Sigmoid colon (tissue), 7 donors: ENCODE data around the gene CENPM. TPM values are rescaled to one million over a fixed set of nuclear protein-coding genes. Genes with fewer than 3 reads are reported as not detected.

ENCODE experiments used
- DNase-seq: peaks from one replicate; pipeline ENCODE4 v3.0.0-alpha.2; 2019
- H3K27ac ChIP-seq, 4 donors: fragments of 200-600 bp; sonication (generic); one replicate each; pipeline ENCODE4 v1.5.1; 2016 to 2019; ENCODE audit warnings: mild to moderate bottlenecking in 1 of 4
- H3K27me3 ChIP-seq, 3 donors: fragments of 200-600 bp; sonication (generic); one replicate each; pipeline ENCODE4 v1.5.1; 2019; ENCODE audit warnings: mild to moderate bottlenecking in 1 of 3
- H3K36me3 ChIP-seq, 4 donors: fragments of 200-600 bp; sonication (generic); one replicate each; pipeline ENCODE4 v1.5.1; 2016 to 2019
- H3K4me1 ChIP-seq, 4 donors: fragments of 200-600 bp; sonication (generic); one replicate each; pipeline ENCODE4 v1.5.1; 2017 to 2019
- H3K4me3 ChIP-seq, 4 donors: fragments of 200-600 bp; sonication (generic); one replicate each; pipeline ENCODE4 v1.5.1; 2017 to 2019; ENCODE audit warnings: mild to moderate bottlenecking in 2 of 4, moderate library complexity in 1 of 4
- H3K9me3 ChIP-seq, 4 donors: fragments of 200-600 bp in 3 of 4; sonication (generic) in 3 of 4; one replicate each; pipeline versions ENCODE4 v1.5.1 to v1.6.1; 2013 to 2019
- EP300 ChIP-seq, 4 donors: sonication (generic); formaldehyde crosslinking; IDR thresholded peaks; one replicate each; pipeline ENCODE4 v1.6.1; 2017; ENCODE audit warnings: antibody characterized with exemption in 4 of 4
- POLR2A ChIP-seq, 2 donors: fragments of 450-650 bp; IDR thresholded peaks; one replicate each; pipeline ENCODE4 v1.6.1; 2016; ENCODE audit warnings: antibody characterized with exemption in 2 of 2, mild to moderate bottlenecking in 2 of 2, moderate library complexity in 2 of 2
- POLR2AphosphoS5 ChIP-seq, 4 donors: sonication (generic); formaldehyde crosslinking; IDR thresholded peaks; one replicate each; pipeline ENCODE4 v1.6.1; 2017; ENCODE audit warnings: antibody characterized with exemption in 4 of 4
- WGBS, 2 donors: extraction: QIAGEN DNeasy Blood & Tissue Kit; methylation state at CpG; one replicate each; pipeline ENCODE4 v1.1.7; 2013; 5-methylcytosine and 5-hydroxymethylcytosine counted together
- intact Hi-C: fragments of 100-400 bp; cut with DNase I; formaldehyde crosslinking; loops from one replicate; pipeline ENCODE4 v1.15.1; 2023
- polyA plus RNA-seq, 3 donors: library from polyadenylated mRNA; stranded (reverse); fragments of 200-250 nt; gene quantifications; one replicate each; pipeline ENCODE4 v1.2.3, GENCODE V29; 2013
- small RNA-seq, 3 donors: library from RNA; depleted of rRNA; stranded (forward); fragments of <200 nt; gene quantifications; one replicate each; pipeline ENCODE3, GENCODE V24; 2016
- total RNA-seq, 4 donors: library from RNA; depleted of rRNA; stranded (reverse); fragments of >200 nt; gene quantifications; one replicate each; pipeline ENCODE4 v1.1.0, GENCODE V29; 2016
- TF ChIP-seq, protein P1 (sequence below), 4 experiments: fragments of 450-650 bp in 3 of 4; fragments of 200-600 bp in 1 of 4; IDR thresholded peaks; one replicate each; pipeline ENCODE4 v1.5.1; 2016 to 2019; ENCODE audit warnings: antibody characterized with exemption in 4 of 4, mild to moderate bottlenecking in 3 of 4, moderate library complexity in 2 of 4
- donor health status: healthy with polysubstance abuse.
- donor health status: Bipolar disorder and iron deficiency.
- donor health status: healthy.

Gene CENPM
- total and polyA plus RNA-seq, 7 donors: 1.1 to 48.5 (median 14.7) TPM; not detected in 1

DNA sequence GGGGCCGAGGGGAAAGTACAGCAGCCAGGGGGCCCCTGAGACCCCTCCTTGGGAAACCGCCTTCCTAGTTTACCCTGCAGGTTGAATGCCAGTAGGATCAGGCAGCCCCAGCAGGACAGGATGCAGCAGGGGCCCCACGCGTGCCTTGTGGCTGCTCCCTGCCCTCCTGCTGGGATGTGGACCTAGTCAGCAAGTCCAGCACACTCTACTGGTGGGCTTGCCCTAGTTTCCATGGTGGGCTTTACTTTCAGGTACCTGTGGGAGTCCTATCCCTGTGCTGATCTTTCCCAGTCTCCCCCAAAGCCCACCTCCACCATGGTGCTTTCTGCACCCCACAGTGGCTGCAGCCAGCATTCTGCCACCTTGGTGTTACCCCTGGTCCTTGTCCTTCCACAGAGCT is 54.2 kb downstream of the CENPM start:
- TF ChIP-seq, protein P1, sequence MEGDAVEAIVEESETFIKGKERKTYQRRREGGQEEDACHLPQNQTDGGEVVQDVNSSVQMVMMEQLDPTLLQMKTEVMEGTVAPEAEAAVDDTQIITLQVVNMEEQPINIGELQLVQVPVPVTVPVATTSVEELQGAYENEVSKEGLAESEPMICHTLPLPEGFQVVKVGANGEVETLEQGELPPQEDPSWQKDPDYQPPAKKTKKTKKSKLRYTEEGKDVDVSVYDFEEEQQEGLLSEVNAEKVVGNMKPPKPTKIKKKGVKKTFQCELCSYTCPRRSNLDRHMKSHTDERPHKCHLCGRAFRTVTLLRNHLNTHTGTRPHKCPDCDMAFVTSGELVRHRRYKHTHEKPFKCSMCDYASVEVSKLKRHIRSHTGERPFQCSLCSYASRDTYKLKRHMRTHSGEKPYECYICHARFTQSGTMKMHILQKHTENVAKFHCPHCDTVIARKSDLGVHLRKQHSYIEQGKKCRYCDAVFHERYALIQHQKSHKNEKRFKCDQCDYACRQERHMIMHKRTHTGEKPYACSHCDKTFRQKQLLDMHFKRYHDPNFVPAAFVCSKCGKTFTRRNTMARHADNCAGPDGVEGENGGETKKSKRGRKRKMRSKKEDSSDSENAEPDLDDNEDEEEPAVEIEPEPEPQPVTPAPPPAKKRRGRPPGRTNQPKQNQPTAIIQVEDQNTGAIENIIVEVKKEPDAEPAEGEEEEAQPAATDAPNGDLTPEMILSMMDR (IDR thresholded peaks at IDR 0.05): no peak
- TF ChIP-seq EP300 (IDR thresholded peaks at IDR 0.05) (no peak), POLR2A (IDR thresholded peaks at IDR 0.05) (no peak), POLR2AphosphoS5 (IDR thresholded peaks at IDR 0.05) (no peak)
- Histone ChIP-seq H3K4me3 (no peak overlapping the region), H3K4me1 (no peaks in the 10 kb centered on the region), H3K36me3 (peaks cover 14 to 93% (median 32%) of the 10 kb centered on the region in 4 donors), H3K27ac (no peak overlapping the region), H3K27me3 (no peaks in the 10 kb centered on the region), H3K9me3 (no peaks in the 10 kb centered on the region)
- 94 to 95% methylated on average over 4 of the region's 4 CpGs for WGBS, 2 donors
- DNase-seq: no peak
- intact Hi-C loops: no loop called here

DNA sequence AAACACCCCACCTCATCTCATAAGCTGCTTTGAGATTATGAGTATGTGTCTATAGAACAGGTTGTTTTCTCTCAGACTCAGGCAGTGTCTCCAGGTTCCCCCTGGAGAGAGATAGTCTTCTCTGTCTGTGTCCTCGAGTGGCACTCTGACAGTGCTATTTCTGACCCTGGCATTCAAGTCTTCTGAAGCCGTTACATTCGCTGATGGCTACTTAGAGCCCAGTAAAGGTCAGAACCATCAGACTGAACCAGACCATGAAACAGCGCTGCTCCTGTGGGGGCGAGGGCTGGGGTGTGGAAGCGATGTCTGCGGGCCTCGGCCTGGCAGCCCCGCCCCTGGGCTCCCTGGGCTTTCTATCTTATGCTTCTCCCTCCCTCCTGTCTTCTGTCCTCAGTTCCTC is 55.5 kb downstream of the CENPM start:
- Histone ChIP-seq H3K9me3 (no peaks in the 10 kb centered on the region), H3K27me3 (no peaks in the 10 kb centered on the region), H3K4me1 (no peaks in the 10 kb centered on the region), H3K36me3 (peaks cover 14 to 93% (median 33%) of the 10 kb centered on the region in 4 donors), H3K4me3 (no peak overlapping the region), H3K27ac (no peak overlapping the region)
- intact Hi-C loops: no loop called here
- TF ChIP-seq POLR2A (IDR thresholded peaks at IDR 0.05) (no peak), EP300 (IDR thresholded peaks at IDR 0.05) (no peak), POLR2AphosphoS5 (IDR thresholded peaks at IDR 0.05) (no peak)
- TF ChIP-seq, protein P1 (IDR thresholded peaks at IDR 0.05): no peak
- WGBS, 2 donors: 94 to 97% methylated on average over 9 of the region's 9 CpGs
- DNase-seq: no peak

Small RNA genes within 50 kb of the gene (small RNA-seq; reads per million reads assigned to genes)
- 0 to 0.86 (median 0.12) reads per million in 3 donors for gene MIR33A

Other genes starting within 250 kb of the CENPM start
- 1 to 10 TPM in 1 of 4 donors, under 1 TPM in 1, not detected in 2; 0.54 to 1.2 TPM for gene MEI1, start 247.6 kb downstream of the CENPM start, total RNA-seq
- 1 to 10 TPM in 2 of 3 donors, under 1 TPM in 1; 0.60 to 6.4 (median 1.4) TPM for gene MEI1, start 247.6 kb downstream of the CENPM start, polyA plus RNA-seq
- gene CCDC134, start 146.5 kb downstream of the CENPM start, total RNA-seq: 1 to 10 TPM; 4.5 to 8.6 (median 7.9) TPM
- 1 to 10 TPM in 2 of 3 donors, under 1 TPM in 1; 0.60 to 6.1 (median 3.0) TPM for gene CCDC134, start 146.5 kb downstream of the CENPM start, polyA plus RNA-seq
- gene SREBF2, start 114.0 kb downstream of the CENPM start, total RNA-seq: 10 to 100 TPM; 25.2 to 51.0 (median 33.4) TPM
- 100 to 1,000 TPM in 1 of 3 donors, 10 to 100 TPM in 2; 13.8 to 132 (median 15.3) TPM for gene SREBF2, start 114.0 kb downstream of the CENPM start, polyA plus RNA-seq
- not detected for gene SHISA8, start 32.1 kb downstream of the CENPM start, total RNA-seq
- gene SHISA8, start 32.1 kb downstream of the CENPM start, polyA plus RNA-seq: under 1 TPM in 1 of 3 donors, not detected in 2; 0.12 TPM
- gene TNFRSF13C, start 20.3 kb downstream of the CENPM start, total RNA-seq: not detected
- gene TNFRSF13C, start 20.3 kb downstream of the CENPM start, polyA plus RNA-seq: 10 to 100 TPM in 1 of 3 donors, 1 to 10 TPM in 1, under 1 TPM in 1; 0.23 to 23.9 (median 1.2) TPM
- gene SEPTIN3, start 22.3 kb upstream of the CENPM start, total RNA-seq: 1 to 10 TPM; 1.1 to 1.6 (median 1.3) TPM
- under 1 TPM; 0.46 to 0.71 (median 0.60) TPM for gene SEPTIN3, start 22.3 kb upstream of the CENPM start, polyA plus RNA-seq
- 1 to 10 TPM in 1 of 4 donors, under 1 TPM in 3; 0.71 to 2.8 (median 0.89) TPM for gene WBP2NL, start 51.6 kb upstream of the CENPM start, total RNA-seq
- 1 to 10 TPM in 1 of 3 donors, under 1 TPM in 1, not detected in 1; 0.89 to 1.2 TPM for gene WBP2NL, start 51.6 kb upstream of the CENPM start, polyA plus RNA-seq
- gene NAGA, start 123.7 kb upstream of the CENPM start, total RNA-seq: 10 to 100 TPM; 18.6 to 28.6 (median 21.7) TPM
- gene NAGA, start 123.7 kb upstream of the CENPM start, polyA plus RNA-seq: 10 to 100 TPM in 2 of 3 donors, 1 to 10 TPM in 1; 6.6 to 27.7 (median 20.1) TPM
- 10 to 100 TPM; 13.8 to 18.0 (median 15.6) TPM for gene PHETA2, start 127.1 kb upstream of the CENPM start, total RNA-seq
- gene PHETA2, start 127.1 kb upstream of the CENPM start, polyA plus RNA-seq: 10 to 100 TPM; 13.2 to 17.4 (median 13.4) TPM
- 10 to 100 TPM; 12.1 to 23.9 (median 21.9) TPM for gene SMDT1, start 132.5 kb upstream of the CENPM start, total RNA-seq
- 100 to 1,000 TPM in 2 of 3 donors, 10 to 100 TPM in 1; 87.4 to 187 (median 181) TPM for gene SMDT1, start 132.5 kb upstream of the CENPM start, polyA plus RNA-seq
- 100 to 1,000 TPM in 1 of 4 donors, 10 to 100 TPM in 3; 61.8 to 104 (median 82.6) TPM for gene NDUFA6, start 143.6 kb upstream of the CENPM start, total RNA-seq
- 100 to 1,000 TPM; 112 to 248 (median 161) TPM for gene NDUFA6, start 143.6 kb upstream of the CENPM start, polyA plus RNA-seq
- under 1 TPM in 2 of 4 donors, not detected in 2; 0.36 to 0.81 TPM for gene CYP2D6, start 183.7 kb upstream of the CENPM start, total RNA-seq
- gene CYP2D6, start 183.7 kb upstream of the CENPM start, polyA plus RNA-seq: 1 to 10 TPM in 2 of 3 donors, not detected in 1; 1.6 to 3.7 TPM